ENCODE measurements around the gene ADSS2. TPM values are rescaled to one million over a fixed set of nuclear protein-coding genes. Genes with fewer than 3 reads are reported as not detected.
A peak's percentile ranks its signal among the peaks of the same experiment; 100 is the strongest.

Gene ADSS2
- total RNA-seq, 1 donor from 2014 or later, result 6.1 TPM

DNA sequence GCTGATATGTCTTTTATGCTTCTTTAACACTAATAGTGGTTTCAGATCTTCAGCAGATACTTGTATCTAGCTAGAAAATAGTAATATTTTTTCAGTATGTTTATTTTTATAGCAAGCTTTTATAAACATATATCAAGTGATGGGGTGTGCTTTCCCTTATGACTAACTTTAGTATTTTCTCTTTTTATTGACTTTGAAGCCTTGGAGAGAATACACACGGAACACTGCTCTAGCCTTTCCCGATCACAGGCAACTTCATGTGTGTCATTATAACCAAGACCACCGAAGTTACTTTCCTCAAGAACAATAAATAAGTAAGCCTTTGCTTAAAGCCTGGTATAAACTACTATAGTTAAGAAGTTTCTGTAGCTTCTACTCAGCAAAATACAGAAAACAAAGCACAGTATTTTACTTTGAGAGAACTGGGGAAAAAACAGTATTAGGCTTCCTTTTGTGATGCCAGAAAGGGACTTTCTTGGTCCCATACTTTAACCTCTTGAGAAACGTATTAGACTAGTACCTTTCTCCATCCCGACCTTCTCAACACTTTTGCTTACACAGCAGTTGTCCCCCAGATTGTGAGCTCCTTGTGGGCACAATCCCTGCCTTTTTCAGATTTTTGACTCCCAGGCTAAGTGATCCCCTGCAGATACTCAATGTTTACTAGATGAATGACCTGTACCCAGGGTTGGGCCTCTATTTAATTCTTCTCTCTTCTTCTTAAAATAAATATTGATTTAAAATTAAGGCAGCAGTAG is 3.3 kb downstream of the ADSS2 start:
- TF ChIP-seq, protein P1, sequence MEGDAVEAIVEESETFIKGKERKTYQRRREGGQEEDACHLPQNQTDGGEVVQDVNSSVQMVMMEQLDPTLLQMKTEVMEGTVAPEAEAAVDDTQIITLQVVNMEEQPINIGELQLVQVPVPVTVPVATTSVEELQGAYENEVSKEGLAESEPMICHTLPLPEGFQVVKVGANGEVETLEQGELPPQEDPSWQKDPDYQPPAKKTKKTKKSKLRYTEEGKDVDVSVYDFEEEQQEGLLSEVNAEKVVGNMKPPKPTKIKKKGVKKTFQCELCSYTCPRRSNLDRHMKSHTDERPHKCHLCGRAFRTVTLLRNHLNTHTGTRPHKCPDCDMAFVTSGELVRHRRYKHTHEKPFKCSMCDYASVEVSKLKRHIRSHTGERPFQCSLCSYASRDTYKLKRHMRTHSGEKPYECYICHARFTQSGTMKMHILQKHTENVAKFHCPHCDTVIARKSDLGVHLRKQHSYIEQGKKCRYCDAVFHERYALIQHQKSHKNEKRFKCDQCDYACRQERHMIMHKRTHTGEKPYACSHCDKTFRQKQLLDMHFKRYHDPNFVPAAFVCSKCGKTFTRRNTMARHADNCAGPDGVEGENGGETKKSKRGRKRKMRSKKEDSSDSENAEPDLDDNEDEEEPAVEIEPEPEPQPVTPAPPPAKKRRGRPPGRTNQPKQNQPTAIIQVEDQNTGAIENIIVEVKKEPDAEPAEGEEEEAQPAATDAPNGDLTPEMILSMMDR (IDR thresholded peaks at IDR 0.05; ENCODE audit: borderline replicate concordance), result no peak
- Histone ChIP-seq H3K4me1 (peaks cover 51% of the 10 kb centered on the region), H3K4me3 (no peak overlapping the region), H3K9me3 (replicated peaks) (no peaks in the 10 kb centered on the region), H3K27ac (replicated peaks) (no peak overlapping the region), H3K27me3 (ENCODE audit: low read depth) (no peaks in the 10 kb centered on the region), H3K36me3 (no peaks in the 10 kb centered on the region)
- DNase-seq, result no peak
- intact Hi-C loops (cut with micrococcal nuclease), result no loop called here

DNA sequence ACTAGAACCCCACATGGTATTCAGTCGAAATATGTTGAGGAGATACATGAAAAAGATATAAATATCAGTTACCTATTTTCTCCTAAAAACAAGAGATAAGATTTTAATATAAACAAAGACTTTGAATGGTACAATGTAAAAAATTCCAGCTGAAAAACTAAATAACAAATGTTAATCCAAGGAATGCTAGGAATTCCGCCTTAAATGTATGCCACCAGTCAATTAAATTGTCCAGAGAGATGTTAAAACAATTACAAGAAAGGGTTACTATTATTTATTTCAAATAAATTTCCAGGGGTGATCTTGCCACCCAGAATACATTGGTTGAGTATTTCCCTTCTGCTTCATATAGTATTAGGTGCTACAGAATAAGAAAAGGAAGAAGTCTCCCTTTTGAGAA is 4.2 kb downstream of the ADSS2 start:
- intact Hi-C loops (cut with micrococcal nuclease), result no loop called here
- H3K4me1 ChIP-seq, result peaks cover 55% of the 10 kb centered on the region
- TF ChIP-seq, protein P1 (IDR thresholded peaks at IDR 0.05; ENCODE audit: borderline replicate concordance), result no peak

DNA sequence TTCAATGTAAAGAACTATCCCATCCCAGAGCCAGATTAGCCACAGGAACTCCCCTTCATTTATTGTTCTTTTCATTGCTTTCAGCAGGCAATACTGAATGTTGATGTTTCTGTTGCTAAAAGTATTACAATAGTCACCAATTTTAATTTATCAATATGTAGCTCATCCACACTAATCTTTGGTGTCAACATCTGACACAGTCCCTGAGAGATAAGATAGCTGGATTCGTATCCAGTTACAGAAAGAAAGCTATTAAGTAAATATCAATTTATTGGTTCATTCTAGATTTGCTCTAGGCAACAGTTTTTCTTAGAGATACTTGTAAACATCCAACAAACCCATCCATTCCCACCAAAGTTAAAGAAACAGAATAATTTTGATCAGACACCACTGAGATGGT is 4.7 kb downstream of the ADSS2 start:
- H3K4me1 ChIP-seq, result peaks cover 53% of the 10 kb centered on the region
- H3K36me3 ChIP-seq, result no peaks in the 10 kb centered on the region
- H3K27me3 ChIP-seq (ENCODE audit: low read depth), result no peaks in the 10 kb centered on the region
- TF ChIP-seq, protein P1 (IDR thresholded peaks at IDR 0.05; ENCODE audit: borderline replicate concordance), result no peak
- H3K4me3 ChIP-seq, result no peak overlapping the region
- H3K9me3 ChIP-seq (replicated peaks), result no peaks in the 10 kb centered on the region
- DNase-seq, result no peak
- intact Hi-C loops (cut with micrococcal nuclease), result no loop called here
- H3K27ac ChIP-seq (replicated peaks), result no peak overlapping the region

More for the DNA sequence above, 4.2 kb downstream of the ADSS2 start:
- H3K9me3 ChIP-seq (replicated peaks), result no peaks in the 10 kb centered on the region
- no peak for DNase-seq
- no peaks in the 10 kb centered on the region for H3K27me3 ChIP-seq (ENCODE audit: low read depth)
- H3K27ac ChIP-seq (replicated peaks), result no peak overlapping the region
- H3K36me3 ChIP-seq, result no peaks in the 10 kb centered on the region
- H3K4me3 ChIP-seq, result no peak overlapping the region

DNA sequence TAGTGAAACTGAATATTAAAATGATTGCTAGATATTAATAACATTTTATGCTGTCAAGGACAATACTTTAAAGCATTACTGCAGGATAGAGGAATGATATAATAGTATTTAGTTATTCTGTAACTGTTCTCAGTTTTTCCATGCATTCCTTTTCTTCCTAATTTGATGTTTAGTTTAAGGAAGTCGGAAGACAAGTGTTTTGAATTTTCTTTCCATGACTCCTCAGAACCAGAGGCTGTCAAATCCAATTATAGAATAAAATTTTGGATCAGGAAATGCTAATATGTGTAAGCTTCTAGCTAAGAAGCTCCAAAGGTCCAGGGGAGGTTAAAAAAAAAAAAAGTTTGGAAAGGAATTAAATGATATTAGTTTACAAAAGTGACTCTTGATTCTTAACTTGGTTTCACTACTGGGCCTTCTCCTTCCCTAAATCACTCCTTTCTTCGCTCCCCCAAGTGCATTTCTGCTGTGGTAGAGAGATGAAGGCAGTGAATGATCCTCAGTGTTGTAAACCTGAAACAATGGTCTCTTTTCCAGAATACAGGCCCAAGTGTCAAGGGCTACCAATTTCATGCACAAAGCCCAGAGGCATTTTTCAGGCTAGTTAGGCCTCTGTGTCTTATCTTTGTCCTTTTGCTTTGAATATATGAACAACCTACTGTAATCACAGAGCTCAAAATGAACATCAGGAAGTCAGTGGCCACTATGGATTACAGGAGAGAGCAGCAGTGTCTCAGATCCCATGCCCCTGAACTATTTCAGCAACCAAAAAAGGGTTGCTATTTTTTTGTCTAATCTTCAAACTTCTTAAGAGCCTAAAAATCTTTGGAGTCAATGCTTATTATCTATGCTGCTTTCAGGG is 6.2 kb downstream of the ADSS2 start:
- TF ChIP-seq, protein P1 (IDR thresholded peaks at IDR 0.05; ENCODE audit: borderline replicate concordance), result no peak
- no peaks in the 10 kb centered on the region for H3K27me3 ChIP-seq (ENCODE audit: low read depth)
- intact Hi-C loops (cut with micrococcal nuclease), result no loop called here
- H3K36me3 ChIP-seq, result no peaks in the 10 kb centered on the region
- H3K4me1 ChIP-seq, result peaks cover 43% of the 10 kb centered on the region
- no peak overlapping the region for H3K4me3 ChIP-seq
- peak overlapping the region; percentile 1 for H3K27ac ChIP-seq (replicated peaks)
- DNase-seq, result no peak
- H3K9me3 ChIP-seq (replicated peaks), result no peaks in the 10 kb centered on the region

DNA sequence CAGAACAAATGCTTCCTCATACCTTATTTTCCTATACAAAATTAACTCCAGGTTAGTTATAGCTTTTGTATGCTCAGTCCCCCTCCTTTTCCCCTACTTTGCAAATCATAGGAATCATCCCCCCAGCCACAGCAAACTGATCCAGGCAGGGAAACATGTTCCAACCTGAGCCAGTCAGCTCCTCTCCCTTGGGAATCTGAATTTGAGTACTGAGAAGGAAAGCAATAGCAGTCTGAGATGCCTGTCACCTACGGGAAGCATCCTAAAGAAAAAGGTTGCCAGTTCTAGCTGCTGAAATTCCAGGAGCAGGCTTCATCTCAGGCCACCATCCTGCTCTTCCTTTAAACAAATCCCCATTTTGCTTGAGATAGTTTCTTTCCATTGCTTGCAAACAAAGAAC is 6.9 kb downstream of the ADSS2 start:
- H3K27ac ChIP-seq (replicated peaks), result peak overlapping the region; percentile 1
- intact Hi-C loops (cut with micrococcal nuclease), result no loop called here

More for the DNA sequence above, 6.9 kb downstream of the ADSS2 start:
- peaks cover 36% of the 10 kb centered on the region for H3K4me1 ChIP-seq
- TF ChIP-seq, protein P1 (IDR thresholded peaks at IDR 0.05; ENCODE audit: borderline replicate concordance), result no peak
- H3K27me3 ChIP-seq (ENCODE audit: low read depth), result no peaks in the 10 kb centered on the region
- no peak overlapping the region for H3K4me3 ChIP-seq
- H3K9me3 ChIP-seq (replicated peaks), result no peaks in the 10 kb centered on the region
- DNase-seq, result no peak
- no peaks in the 10 kb centered on the region for H3K36me3 ChIP-seq
